Lower leg skin (tissue), 4 donors: ENCODE data around the gene EXO1. TPM values are rescaled to one million over a fixed set of nuclear protein-coding genes. Genes with fewer than 3 reads are reported as not detected.

ENCODE experiments used
- DNase-seq, 2 donors: peaks; one replicate each; pipeline ENCODE4 v3.0.0-alpha.2; 2019; ENCODE audit warnings: low spot score in 2 of 2
- H3K4me3 ChIP-seq: fragments of 200-600 bp; sonication (generic); 2 replicates; pipeline ENCODE4 v1.5.1; 2017; ENCODE audit warnings: mild to moderate bottlenecking, low read depth; ENCODE audit not compliant: poor library complexity, severe bottlenecking
- CTCF ChIP-seq, 3 donors: fragments of 450-650 bp; IDR thresholded peaks; one replicate each; pipeline ENCODE4 v1.5.1; 2016; ENCODE audit warnings: antibody characterized with exemption in 3 of 3, mild to moderate bottlenecking in 3 of 3, moderate library complexity in 2 of 3
- POLR2A ChIP-seq, 2 donors: fragments of 450-650 bp; IDR thresholded peaks; one replicate each; pipeline ENCODE4 v1.6.1; 2016 to 2017; ENCODE audit warnings: antibody characterized with exemption in 2 of 2, mild to moderate bottlenecking in 1 of 2, moderate library complexity in 1 of 2
- WGBS, 2 donors: methylation state at CpG; one replicate each; pipeline ENCODE4 v1.1.5; 2018; 5-methylcytosine and 5-hydroxymethylcytosine counted together
- intact Hi-C: fragments of 100-400 bp; cut with DNase I; formaldehyde crosslinking; loops from one replicate; pipeline ENCODE4 v1.15.0; 2023; ENCODE audit warnings: low total_unique reads
- total RNA-seq, 4 donors: library from RNA; depleted of rRNA; stranded (reverse); fragments of >200 nt; gene quantifications; one replicate each; pipeline ENCODE4 v1.1.0, GENCODE V29; 2016

Gene EXO1
- total RNA-seq, 4 donors from 2014 or later, result 0.52 to 1.2 TPM; not detected in 2

DNA sequence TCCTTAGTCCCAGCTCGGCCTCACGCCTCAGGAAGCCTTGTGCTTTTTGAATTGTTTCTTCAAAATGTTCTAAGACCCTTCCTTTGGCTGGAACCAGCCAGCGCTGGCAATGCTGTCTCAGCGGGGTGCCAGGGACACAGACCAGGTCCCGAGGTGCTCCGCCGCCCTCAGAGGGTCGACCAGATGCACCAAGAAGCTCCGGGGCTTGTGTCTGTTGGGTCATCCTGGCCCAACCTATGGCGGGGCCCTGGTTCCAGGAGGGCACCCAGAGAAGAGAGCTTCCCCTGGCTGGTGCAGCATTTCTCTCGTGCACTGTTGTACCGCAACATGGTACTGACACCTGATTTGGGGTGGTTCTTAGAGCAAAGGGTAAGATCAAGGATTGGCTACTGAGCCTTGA lies 69.5 kb downstream of the EXO1 start:
- H3K4me3 ChIP-seq, result no peak overlapping the region
- intact Hi-C loops, result no loop called here
- no peak for TF ChIP-seq CTCF (IDR thresholded peaks at IDR 0.05)
- TF ChIP-seq POLR2A (IDR thresholded peaks at IDR 0.05), result no peak
- 92 to 96% methylated on average over 12 of the region's 12 CpGs for WGBS, 2 donors
- peak in 1 of 2 donors; percentile 80 for DNase-seq

- peak in 1 of 2 donors; percentile 81 for DNase-seq
- 58 to 62% methylated on average over 5 of the region's 5 CpGs for WGBS, 2 donors
- no peak overlapping the region for H3K4me3 ChIP-seq
- no peak for TF ChIP-seq CTCF (IDR thresholded peaks at IDR 0.05)
- no peak for TF ChIP-seq POLR2A (IDR thresholded peaks at IDR 0.05)
- intact Hi-C loops, result no loop called here
Observed at GRCh38 chr1:241918879-241919278, 70.9 kb downstream of the EXO1 start.

- intact Hi-C loops, result no loop called here
- TF ChIP-seq CTCF (IDR thresholded peaks at IDR 0.05) (no peak), POLR2A (IDR thresholded peaks at IDR 0.05) (no peak)
Observed at GRCh38 chr1:241924080-241924808, 76.2 kb downstream of the EXO1 start.

DNA sequence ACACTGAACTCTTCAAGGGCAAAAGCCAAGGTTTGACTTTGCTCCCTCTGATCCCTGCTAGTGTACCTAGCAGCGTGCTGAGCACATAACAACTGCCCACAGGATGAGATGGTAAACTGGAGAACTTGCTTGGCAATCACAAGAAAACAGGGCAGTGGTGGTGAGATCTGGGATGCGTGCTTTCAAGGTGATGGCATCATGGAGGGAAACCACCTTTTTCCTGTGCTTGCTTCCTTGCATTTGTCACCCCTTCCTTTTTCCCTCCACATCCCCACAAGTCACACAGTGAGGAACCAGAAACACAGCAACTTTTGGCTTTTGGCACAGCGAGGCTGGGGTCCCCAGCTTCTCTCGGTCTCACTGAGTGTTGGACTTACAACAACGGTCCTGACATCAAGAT lies 78.1 kb downstream of the EXO1 start:
- no peak for DNase-seq
- TF ChIP-seq CTCF (IDR thresholded peaks at IDR 0.05) (no peak), POLR2A (IDR thresholded peaks at IDR 0.05) (no peak)
- WGBS, 2 donors, result 79 to 84% methylated on average over 5 of the region's 5 CpGs
- no peak overlapping the region for H3K4me3 ChIP-seq
- intact Hi-C loops, result no loop called here

More at GRCh38 chr1:241924080-241924808, 76.2 kb downstream of the EXO1 start:
- no peak overlapping the region for H3K4me3 ChIP-seq
- DNase-seq, result peak in 1 of 2 donors; percentile 15
- 80 to 91% methylated on average over 10 of the region's 10 CpGs for WGBS, 2 donors

DNA sequence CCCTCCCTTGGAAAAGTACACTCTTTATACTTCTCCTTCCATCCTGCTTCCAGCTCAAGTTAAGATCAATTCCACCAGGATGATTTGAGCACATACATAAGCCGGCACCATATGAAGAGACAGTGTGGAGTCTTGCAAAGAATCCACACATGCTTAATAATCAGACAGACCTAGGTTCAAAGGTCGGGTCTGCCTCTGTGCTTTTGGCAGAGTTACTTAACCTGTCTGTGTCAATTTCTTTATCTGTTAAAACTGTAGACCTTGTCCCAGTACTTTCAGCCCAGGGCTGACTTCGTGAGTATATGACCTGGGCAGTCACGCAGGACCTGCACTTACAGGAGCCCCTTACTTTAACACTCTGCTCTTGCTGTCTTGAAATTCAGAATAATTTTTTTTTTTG lies 79.3 kb downstream of the EXO1 start:
- TF ChIP-seq CTCF (IDR thresholded peaks at IDR 0.05), result no peak
- no peak for TF ChIP-seq POLR2A (IDR thresholded peaks at IDR 0.05)
- 70 to 81% methylated on average over 4 of the region's 4 CpGs for WGBS, 2 donors
- no peak overlapping the region for H3K4me3 ChIP-seq
- intact Hi-C loops, result no loop called here
- no peak for DNase-seq

GRCh38 chr1:241932845-241933244 lies 84.8 kb downstream of the EXO1 start:
- no peak for TF ChIP-seq POLR2A (IDR thresholded peaks at IDR 0.05)
- no peak for TF ChIP-seq CTCF (IDR thresholded peaks at IDR 0.05)
- DNase-seq, result no peak
- intact Hi-C loops, result no loop called here

More at GRCh38 chr1:241932845-241933244, 84.8 kb downstream of the EXO1 start:
- no peak overlapping the region for H3K4me3 ChIP-seq
- WGBS, 2 donors, result 61 to 76% methylated on average over 5 to 6 of the region's 6 CpGs
